G401.6 (cell line): Measurements from ENCODE around the gene RTN1.

Source experiments
- FAIRE-seq: peaks from 2 replicates; lab custom pipeline; 2012; peaks lifted over from hg19 to GRCh38; lab: Jason Lieb, UNC

The RTN1 gene, protein sequence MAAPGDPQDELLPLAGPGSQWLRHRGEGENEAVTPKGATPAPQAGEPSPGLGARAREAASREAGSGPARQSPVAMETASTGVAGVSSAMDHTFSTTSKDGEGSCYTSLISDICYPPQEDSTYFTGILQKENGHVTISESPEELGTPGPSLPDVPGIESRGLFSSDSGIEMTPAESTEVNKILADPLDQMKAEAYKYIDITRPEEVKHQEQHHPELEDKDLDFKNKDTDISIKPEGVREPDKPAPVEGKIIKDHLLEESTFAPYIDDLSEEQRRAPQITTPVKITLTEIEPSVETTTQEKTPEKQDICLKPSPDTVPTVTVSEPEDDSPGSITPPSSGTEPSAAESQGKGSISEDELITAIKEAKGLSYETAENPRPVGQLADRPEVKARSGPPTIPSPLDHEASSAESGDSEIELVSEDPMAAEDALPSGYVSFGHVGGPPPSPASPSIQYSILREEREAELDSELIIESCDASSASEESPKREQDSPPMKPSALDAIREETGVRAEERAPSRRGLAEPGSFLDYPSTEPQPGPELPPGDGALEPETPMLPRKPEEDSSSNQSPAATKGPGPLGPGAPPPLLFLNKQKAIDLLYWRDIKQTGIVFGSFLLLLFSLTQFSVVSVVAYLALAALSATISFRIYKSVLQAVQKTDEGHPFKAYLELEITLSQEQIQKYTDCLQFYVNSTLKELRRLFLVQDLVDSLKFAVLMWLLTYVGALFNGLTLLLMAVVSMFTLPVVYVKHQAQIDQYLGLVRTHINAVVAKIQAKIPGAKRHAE

DNA sequence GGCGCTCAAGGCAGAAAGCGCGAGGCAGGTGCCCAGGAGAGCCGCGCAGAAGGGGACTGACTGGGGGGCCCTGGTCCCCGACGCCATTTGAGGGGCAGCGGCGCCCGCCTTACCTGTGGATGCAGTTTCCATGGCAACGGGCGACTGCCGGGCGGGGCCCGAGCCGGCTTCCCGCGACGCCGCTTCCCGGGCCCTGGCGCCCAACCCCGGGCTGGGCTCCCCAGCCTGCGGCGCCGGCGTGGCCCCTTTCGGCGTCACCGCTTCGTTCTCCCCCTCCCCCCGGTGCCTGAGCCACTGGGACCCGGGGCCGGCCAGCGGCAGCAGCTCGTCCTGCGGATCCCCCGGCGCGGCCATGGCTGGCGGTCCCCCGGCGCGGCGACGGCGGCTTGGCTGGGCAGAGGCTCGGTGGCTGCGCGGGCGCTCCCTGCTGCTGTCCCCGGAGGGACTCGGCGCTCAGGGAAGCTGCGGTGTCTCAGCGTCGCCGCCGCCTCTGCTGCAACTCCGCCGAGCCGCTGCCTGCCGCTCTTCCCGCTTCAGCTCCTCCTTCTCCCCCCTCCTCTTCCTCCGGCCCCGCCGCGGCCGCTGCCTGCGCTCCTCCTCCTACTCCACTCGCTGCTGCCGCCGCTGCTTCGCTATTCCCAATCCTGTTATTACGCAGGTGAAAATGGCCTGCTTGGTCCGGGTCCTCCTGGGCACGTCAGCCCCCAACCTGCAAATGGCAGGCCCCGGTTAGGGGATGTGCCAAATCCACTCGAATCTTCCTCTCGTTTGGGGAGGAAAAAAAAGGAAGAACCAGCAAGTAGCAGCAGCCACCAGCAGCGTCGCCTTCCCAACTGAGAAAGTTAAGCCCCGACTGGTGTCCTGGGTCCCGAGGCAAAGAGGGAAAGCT is at the start of gene RTN1:
Gene RTN1, minus strand, starts transcription at position 500 of the 889 bp plus-strand sequence. Its CDS starts 146 bp downstream, at position 354.
- no peak for FAIRE-seq

GRCh38 chr14:59920378-59920683 is 49.8 kb upstream of the RTN1 start:
- FAIRE-seq, result no peak

- FAIRE-seq, result no peak
Measured at GRCh38 chr14:59919570-59920377, 49.2 kb upstream of the RTN1 start, which contains the start of gene LRRC9. TSS of gene LRRC9 (plus strand) at chr14:59920144.

- FAIRE-seq, result peak; percentile 88
Measured at GRCh38 chr14:59918824-59919569, 48.4 kb upstream of the RTN1 start.

DNA sequence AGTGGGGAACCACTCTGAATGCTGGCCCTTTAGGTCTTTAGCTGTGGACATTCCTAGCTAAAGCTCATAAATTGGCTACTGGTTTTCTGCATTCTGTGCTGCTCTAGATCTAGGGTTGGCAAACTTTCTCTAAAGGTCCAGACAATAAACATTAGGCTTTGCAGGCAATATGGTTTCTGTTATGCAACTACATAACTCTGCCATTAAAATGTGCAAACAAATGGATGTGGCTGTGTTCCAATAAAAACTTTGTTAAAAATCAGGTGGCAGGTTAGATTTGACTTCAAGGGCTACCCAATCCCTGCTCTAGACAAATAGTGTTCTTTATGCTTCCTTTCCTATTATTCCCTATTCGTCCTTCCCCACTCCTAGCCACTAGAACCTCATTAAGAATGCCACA is 42.6 kb upstream of the RTN1 start:
- FAIRE-seq, result no peak

DNA sequence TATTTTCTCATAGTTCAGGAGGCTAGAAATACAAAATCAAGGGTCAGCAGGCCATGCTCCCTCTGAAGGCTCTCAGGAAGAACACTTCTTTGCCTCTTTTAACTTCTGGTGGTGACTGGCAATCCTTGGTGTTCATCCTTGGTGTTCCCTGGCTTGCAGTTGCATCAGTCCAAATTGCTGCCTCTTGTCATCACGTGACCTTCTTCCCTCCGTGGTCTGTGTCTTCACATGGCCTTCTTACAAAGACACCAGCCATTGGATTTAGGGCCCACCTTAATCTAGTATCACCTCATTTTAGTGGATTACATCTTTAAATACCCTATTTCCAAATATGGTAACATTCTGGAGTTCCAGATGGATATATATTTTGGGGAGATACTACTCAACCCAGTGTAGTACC is 41.9 kb upstream of the RTN1 start:
- no peak for FAIRE-seq

- no peak for FAIRE-seq
Measured at GRCh38 chr14:59905188-59905587, 34.6 kb upstream of the RTN1 start.

GRCh38 chr14:59904184-59904583 is 33.6 kb upstream of the RTN1 start:
- no peak for FAIRE-seq

GRCh38 chr14:59900556-59900955 is 30.0 kb upstream of the RTN1 start:
- FAIRE-seq, result no peak

DNA sequence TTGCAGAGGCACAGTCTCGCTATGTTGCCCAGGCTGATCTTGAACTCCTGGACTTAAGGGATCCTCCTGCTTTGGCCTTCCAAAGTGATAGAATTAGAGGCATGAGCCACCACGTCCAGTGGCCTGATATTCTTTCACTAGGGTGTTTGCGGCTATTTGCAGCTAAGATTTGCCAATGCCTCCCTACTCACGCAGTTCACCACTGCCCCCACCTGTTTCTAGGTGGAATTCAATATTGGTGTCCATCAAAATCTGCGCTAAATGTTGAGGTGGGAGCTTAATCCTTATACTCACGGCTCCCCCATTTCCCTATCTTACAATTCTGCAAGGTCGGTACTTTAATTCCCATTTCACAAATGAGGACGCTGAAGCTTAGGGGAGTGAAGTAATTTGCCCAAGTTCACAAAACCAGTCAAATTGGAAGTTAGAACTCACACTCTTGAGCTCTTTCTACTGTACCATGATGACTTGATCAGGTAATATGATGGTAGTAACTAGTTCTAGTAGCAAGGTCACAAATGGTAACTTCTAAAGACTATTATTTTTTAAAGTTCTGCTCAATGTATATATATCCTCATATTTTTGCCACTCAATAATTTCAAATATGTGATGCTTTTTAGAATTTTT is 27.3 kb upstream of the RTN1 start:
- FAIRE-seq, result no peak

DNA sequence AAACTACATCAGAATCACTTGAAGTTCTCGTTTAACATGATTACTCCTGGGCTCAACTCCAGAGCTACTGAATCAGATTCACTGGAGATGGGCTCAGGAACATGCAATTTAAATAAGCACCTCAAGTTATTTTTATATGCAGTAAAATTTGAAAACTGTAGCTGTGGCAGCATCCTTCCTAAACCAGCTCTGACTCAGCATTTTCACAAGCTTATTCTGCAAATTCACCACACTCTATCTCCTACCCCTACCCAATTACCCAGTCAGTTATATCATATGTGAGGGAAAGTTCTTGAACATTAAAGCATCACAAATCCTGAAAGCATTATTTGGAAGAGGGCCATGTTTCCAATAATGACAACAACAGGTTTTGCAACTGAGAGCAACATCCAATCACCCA is 25.1 kb upstream of the RTN1 start:
- no peak for FAIRE-seq

DNA sequence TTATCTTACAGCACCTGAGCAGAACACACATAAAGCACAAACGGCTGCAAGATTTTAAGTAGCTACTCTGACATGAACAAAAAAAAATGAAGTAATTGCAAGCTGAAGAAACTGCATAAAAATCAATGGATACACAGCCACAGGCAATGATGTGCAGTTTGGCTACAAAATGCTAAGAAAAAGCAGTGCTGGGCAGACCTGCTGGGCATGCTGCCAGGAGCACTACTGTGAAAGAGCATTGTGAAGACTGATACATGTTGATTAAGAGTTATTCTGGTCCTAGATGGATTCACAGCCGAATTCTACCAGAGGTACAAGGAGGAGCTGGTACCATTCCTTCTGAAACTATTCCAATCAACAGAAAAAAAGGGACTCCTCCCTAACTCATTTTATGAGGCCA is 20.1 kb upstream of the RTN1 start:
- no peak for FAIRE-seq

DNA sequence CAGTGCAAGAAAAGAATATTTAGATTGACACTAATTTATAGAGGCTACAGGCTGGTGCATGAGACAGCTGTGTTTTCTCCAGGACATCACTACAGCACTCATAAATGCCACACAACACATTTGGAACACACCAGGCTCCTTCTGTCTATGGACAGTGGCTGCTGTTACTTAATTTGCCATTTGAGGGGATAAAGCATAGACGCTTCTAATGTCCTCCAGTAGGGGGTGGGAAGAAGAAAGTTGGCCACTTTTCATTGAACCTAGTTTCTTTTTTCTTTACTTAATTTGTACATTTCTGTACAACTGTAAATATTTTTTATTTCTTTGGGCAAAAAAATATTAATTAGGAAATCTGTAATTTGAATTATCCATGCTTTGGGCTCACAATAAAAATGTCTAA is 12.4 kb upstream of the RTN1 start:
- FAIRE-seq, result no peak

- no peak for FAIRE-seq
Measured at GRCh38 chr14:59871166-59871495, 555 bp upstream of the RTN1 start.

GRCh38 chr14:59869381-59870255 is 958 bp downstream of the RTN1 start:
- no peak for FAIRE-seq

- no peak for FAIRE-seq
Measured at GRCh38 chr14:59868021-59868420, 2.6 kb downstream of the RTN1 start.

GRCh38 chr14:59863806-59864525 is 6.6 kb downstream of the RTN1 start:
- no peak for FAIRE-seq

DNA sequence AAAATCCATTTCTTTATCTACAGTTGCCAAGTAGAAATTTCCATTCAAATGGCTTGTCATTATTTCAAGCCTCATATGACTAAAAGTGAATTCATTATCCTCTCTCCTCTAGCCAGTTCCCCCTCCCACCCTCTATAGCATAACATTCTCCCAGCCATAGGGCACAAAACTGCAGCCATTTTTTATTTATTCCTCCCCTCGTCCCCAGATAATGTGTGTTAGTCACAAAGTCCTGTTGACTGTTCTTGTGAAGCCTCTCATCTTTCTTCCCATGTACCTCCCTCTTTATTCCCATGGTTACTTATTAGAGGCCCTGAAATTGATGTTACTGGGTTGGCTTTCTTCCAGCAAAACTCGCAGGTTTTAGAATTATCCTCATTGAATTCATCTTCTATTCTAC is 13.2 kb downstream of the RTN1 start:
- no peak for FAIRE-seq

DNA sequence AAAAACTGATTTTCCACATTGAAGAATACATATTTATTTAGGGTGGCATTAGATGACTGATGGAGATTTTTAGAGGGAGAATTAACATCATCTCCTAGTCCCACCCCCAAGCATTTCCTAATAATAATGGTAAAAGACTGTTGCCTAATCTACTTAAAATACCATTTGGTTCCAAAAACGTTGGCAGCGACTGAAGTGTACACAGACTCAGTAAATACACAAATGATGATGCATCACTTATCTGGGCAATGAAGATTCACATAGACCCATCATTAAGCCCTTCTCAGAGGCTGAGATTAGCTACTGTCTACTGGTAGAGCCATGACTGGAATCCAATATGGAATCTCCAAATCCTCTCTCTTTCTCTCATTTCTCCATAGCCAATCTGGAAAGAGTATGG is 18.2 kb downstream of the RTN1 start:
- no peak for FAIRE-seq
